ENCODE data around the gene BORA.

BORA gene

GRCh38 chr13:72692884-72693514, 34.7 kb upstream of the BORA start:
- no peak for TF ChIP-seq CTCF (IDR thresholded peaks at IDR 0.05; ENCODE audit: low read depth, low read length)
- Histone ChIP-seq H3K4me3 (ENCODE audit: low read depth, low read length) (no peak overlapping the region), H3K4me1 (no peaks in the 10 kb centered on the region), H3K27me3 (no peaks in the 10 kb centered on the region), H3K9me3 (no peaks in the 10 kb centered on the region), H3K36me3 (no peaks in the 10 kb centered on the region)
- DNase-seq: no peak

- DNase-seq: no peak
- no peaks in the 10 kb centered on the region for H3K36me3 ChIP-seq
- no peaks in the 10 kb centered on the region for H3K4me1 ChIP-seq
- no peak for TF ChIP-seq CTCF (IDR thresholded peaks at IDR 0.05; ENCODE audit: low read depth, low read length)
- no peak overlapping the region for H3K4me3 ChIP-seq (ENCODE audit: low read depth, low read length)
- no peaks in the 10 kb centered on the region for H3K27me3 ChIP-seq
- no peaks in the 10 kb centered on the region for H3K9me3 ChIP-seq
Measured at GRCh38 chr13:72693832-72694231, 33.9 kb upstream of the BORA start.

- H3K4me3 ChIP-seq (ENCODE audit: low read depth, low read length): no peak overlapping the region
- H3K36me3 ChIP-seq: no peaks in the 10 kb centered on the region
- no peaks in the 10 kb centered on the region for H3K4me1 ChIP-seq
- DNase-seq: peak; percentile 18
- TF ChIP-seq CTCF (IDR thresholded peaks at IDR 0.05; ENCODE audit: low read depth, low read length): no peak
- H3K9me3 ChIP-seq: no peaks in the 10 kb centered on the region
- no peaks in the 10 kb centered on the region for H3K27me3 ChIP-seq
Measured at GRCh38 chr13:72694314-72694713, 33.4 kb upstream of the BORA start.

GRCh38 chr13:72696579-72696978, 31.1 kb upstream of the BORA start:
- no peaks in the 10 kb centered on the region for H3K27me3 ChIP-seq
- no peaks in the 10 kb centered on the region for H3K36me3 ChIP-seq
- no peak overlapping the region for H3K4me3 ChIP-seq (ENCODE audit: low read depth, low read length)
- no peaks in the 10 kb centered on the region for H3K9me3 ChIP-seq
- DNase-seq: no peak
- peak; percentile 28 for TF ChIP-seq CTCF (IDR thresholded peaks at IDR 0.05; ENCODE audit: low read depth, low read length)
- H3K4me1 ChIP-seq: no peaks in the 10 kb centered on the region

- no peak for TF ChIP-seq CTCF (IDR thresholded peaks at IDR 0.05; ENCODE audit: low read depth, low read length)
- Histone ChIP-seq H3K36me3 (no peaks in the 10 kb centered on the region), H3K4me3 (ENCODE audit: low read depth, low read length) (no peak overlapping the region), H3K9me3 (no peaks in the 10 kb centered on the region), H3K27me3 (no peaks in the 10 kb centered on the region), H3K4me1 (no peaks in the 10 kb centered on the region)
- DNase-seq: no peak
Measured at GRCh38 chr13:72698164-72698563, 29.6 kb upstream of the BORA start.

GRCh38 chr13:72700509-72700908, 27.2 kb upstream of the BORA start:
- no peaks in the 10 kb centered on the region for H3K9me3 ChIP-seq
- H3K36me3 ChIP-seq: no peaks in the 10 kb centered on the region
- no peaks in the 10 kb centered on the region for H3K4me1 ChIP-seq
- DNase-seq: no peak
- no peaks in the 10 kb centered on the region for H3K27me3 ChIP-seq
- H3K4me3 ChIP-seq (ENCODE audit: low read depth, low read length): no peak overlapping the region
- no peak for TF ChIP-seq CTCF (IDR thresholded peaks at IDR 0.05; ENCODE audit: low read depth, low read length)
